SK-N-SH treated with all-trans-retinoic acid at 6 μM for 48 hours (cell line): ENCODE measurements around the gene STXBP1.

Experiments used
- ARNTL ChIP-seq: fragments of 450-650 bp; formaldehyde crosslinking; IDR thresholded peaks from 2 replicates; pipeline ENCODE4 v1.5.0; 2020; ENCODE audit warnings: low read depth, mild to moderate bottlenecking, moderate library complexity, borderline replicate concordance
- CREB5 ChIP-seq: fragments of 250-450 bp; sonication (Bioruptor Pico); IDR thresholded peaks from 2 replicates; pipeline ENCODE4 v1.5.1; 2020; ENCODE audit warnings: low read depth, mild to moderate bottlenecking, moderate library complexity
- CSDC2 ChIP-seq: fragments of 250-450 bp; sonication (Bioruptor Pico); IDR thresholded peaks from 2 replicates; pipeline ENCODE4 v1.5.0; 2020; ENCODE audit warnings: mild to moderate bottlenecking, moderate library complexity
- CSRNP3 ChIP-seq: fragments of 250-450 bp; sonication (Bioruptor Pico); IDR thresholded peaks from 2 replicates; pipeline ENCODE4 v1.5.1; 2021; ENCODE audit warnings: mild to moderate bottlenecking, moderate library complexity
- ESRRG ChIP-seq: fragments of 250-450 bp; sonication (Bioruptor Pico); IDR thresholded peaks from 2 replicates; pipeline ENCODE4 v1.6.1; 2021; ENCODE audit warnings: mild to moderate bottlenecking
- GLIS3 ChIP-seq: fragments of 250-450 bp; sonication (Bioruptor Pico); IDR thresholded peaks from 2 replicates; pipeline ENCODE4 v1.5.0; 2020; ENCODE audit warnings: mild to moderate bottlenecking, moderate library complexity
- POU6F1 ChIP-seq: fragments of 250-450 bp; sonication (Bioruptor Pico); IDR thresholded peaks from 2 replicates; pipeline ENCODE4 v1.8.0; 2021; ENCODE audit warnings: low read depth, mild to moderate bottlenecking, moderate library complexity, borderline replicate concordance
- PPARA ChIP-seq: fragments of 250-450 bp; sonication (Bioruptor Pico); IDR thresholded peaks from 2 replicates; pipeline ENCODE4 v1.5.0; 2020; ENCODE audit warnings: mild to moderate bottlenecking, borderline replicate concordance
- RARB ChIP-seq: fragments of 250-450 bp; sonication (Bioruptor Pico); IDR thresholded peaks from 2 replicates; pipeline ENCODE4 v1.8.0; 2021; ENCODE audit warnings: mild to moderate bottlenecking, moderate library complexity
- SNAI2 ChIP-seq: fragments of 250-450 bp; sonication (Bioruptor Pico); IDR thresholded peaks from 2 replicates; pipeline ENCODE4 v1.5.0; 2020; ENCODE audit warnings: mild to moderate bottlenecking, moderate library complexity
- ZFP30 ChIP-seq: fragments of 450-650 bp; formaldehyde crosslinking; IDR thresholded peaks from 2 replicates; pipeline ENCODE4 v1.5.0; 2022; ENCODE audit warnings: mild to moderate bottlenecking, moderate library complexity
- ZNF8 ChIP-seq: fragments of 450-650 bp; formaldehyde crosslinking; IDR thresholded peaks from 2 replicates; pipeline ENCODE4 v1.5.0; 2020; ENCODE audit warnings: mild to moderate bottlenecking, moderate library complexity

GRCh38 chr9:127634698-127635097 is 22.6 kb downstream of the STXBP1 start:
- TF ChIP-seq ZNF8 (CRISPR knock-in tag) (no peak), SNAI2 (CRISPR knock-in tag) (no peak), ARNTL (no peak), RARB (CRISPR knock-in tag) (no peak), ZFP30 (CRISPR knock-in tag) (no peak), GLIS3 (CRISPR knock-in tag) (no peak), CSRNP3 (CRISPR knock-in tag) (no peak), ESRRG (CRISPR knock-in tag) (no peak), POU6F1 (CRISPR knock-in tag) (no peak), CREB5 (CRISPR knock-in tag) (no peak), PPARA (no peak), CSDC2 (CRISPR knock-in tag) (no peak)
